ENCODE data around the gene WDR70.

GRCh38 chr5:37740331-37741066 is 361.4 kb downstream of the WDR70 start:
- TF ChIP-seq POLR2A (IDR thresholded peaks at IDR 0.05) (no peak), CTCF (IDR thresholded peaks at IDR 0.05) (no peak)

Measured in suprapubic skin (tissue), 3 donors.